ENCODE results near the gene DOCK9.

DNA sequence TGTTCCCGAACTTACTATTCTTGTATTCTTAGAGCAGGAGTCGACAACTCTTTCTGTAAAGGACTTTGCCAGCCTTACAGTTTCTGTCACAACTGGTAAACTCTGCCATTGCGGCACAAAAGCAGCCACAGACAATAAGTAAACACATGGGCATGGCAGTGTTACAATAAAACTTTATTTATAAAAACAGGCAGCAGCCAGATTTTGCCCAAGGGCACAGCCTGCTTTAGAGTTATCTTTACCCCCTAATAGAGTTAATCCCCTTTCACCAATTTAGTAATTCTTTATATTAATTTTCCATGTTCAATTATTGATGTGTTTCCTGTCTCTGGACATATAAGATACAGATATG lies 19.4 kb downstream of the DOCK9 start:
- TF ChIP-seq CTCF (conservative IDR thresholded peaks at IDR 0.05; ENCODE audit: low read depth, low read length) = no peak
- no peak for TF ChIP-seq EZH2 (IDR thresholded peaks at IDR 0.05; ENCODE audit: low read length, unreplicated experiment)
